ENCODE measurements around the gene RHCG. TPM values are rescaled to one million over a fixed set of nuclear protein-coding genes. Genes with fewer than 3 reads are reported as not detected.
A peak's percentile ranks its signal among the peaks of the same experiment; 100 is the strongest.

RHCG gene
- total RNA-seq (2012; rRNA removed) (not detected in 2 replicates), polyA plus RNA-seq (2012; rRNA removed) (not detected in 2 replicates), Bru-seq, nascent RNA (not detected), BruChase-seq, experiment 1, labeled RNA remaining after a 6-hour chase (percentile 8 among the genes with signal in this experiment), BruChase-seq, experiment 2, labeled RNA remaining after a 2-hour chase (not detected)
- not detected in 2 replicates for polyA plus RNA-seq (2012; cell fraction: cytosol; rRNA removed)
- not detected in 2 replicates for polyA plus RNA-seq (2012; cell fraction: nucleus; rRNA removed; ENCODE audit: low replicate concordance)
- long read RNA-seq = 0 reads

- Histone ChIP-seq H3K9ac (ENCODE audit: low read depth, low read length) (no peak within 1 kb of the TSS), H4K20me1 (ENCODE audit: insufficient read depth, low read length) (no peaks in the 10 kb centered on the region), H3K18ac (ENCODE audit: low read depth, low read length) (no peak within 1 kb of the TSS), H3K27me3 (ENCODE audit: control insufficient read depth, insufficient read depth, low read length) (peaks cover 53% of the 10 kb centered on the region), H3K56ac (ENCODE audit: extremely low read depth, insufficient read depth, low read length) (no peak within 1 kb of the TSS), H2AK5ac (ENCODE audit: low read depth, low read length) (no peak within 1 kb of the TSS), H2BK5ac (ENCODE audit: low read depth, low read length, poor library complexity, severe bottlenecking) (no peak within 1 kb of the TSS), H3K4me1 (ENCODE audit: control insufficient read depth, insufficient read depth, low read length) (no peaks in the 10 kb centered on the region), H4K8ac (ENCODE audit: low read depth in 2 of 2, low read length in 2 of 2) (no peak within 1 kb of the TSS), H3K9me1 (ENCODE audit: insufficient read depth, low read length) (no peaks in the 10 kb centered on the region), H3K27ac (ENCODE audit: insufficient read depth, low read length) (no peak within 1 kb of the TSS), H3K9me3 (ENCODE audit: control insufficient read depth, insufficient read depth, low read length) (no peaks in the 10 kb centered on the region), H3K36me3 (ENCODE audit: control insufficient read depth, insufficient read depth, low read length) (no peaks in the 10 kb centered on the region), H3K4me2 (ENCODE audit: low read depth, low read length) (peak within 1 kb of the TSS; percentile 85), H3K14ac (replicated peaks; ENCODE audit: low read depth, low read length) (no peak within 1 kb of the TSS), H2AFZ (replicated peaks; ENCODE audit: low read length, poor library complexity) (peak within 1 kb of the TSS; percentile 74), H2BK15ac (ENCODE audit: low read depth, low read length) (no peak within 1 kb of the TSS), H3K79me1 (ENCODE audit: low read depth in 1 of 2, low read length in 2 of 2) (no peaks in the 10 kb centered on the region), H4K5ac (ENCODE audit: low read depth, low read length) (no peak within 1 kb of the TSS), H4K91ac (ENCODE audit: insufficient read depth, low read depth, low read length) (no peak within 1 kb of the TSS), H3K23ac (ENCODE audit: low read depth, low read length) (no peak within 1 kb of the TSS; the same call in 1 of the 2 replicates), H3K4ac (ENCODE audit: low read depth, low read length) (no peak within 1 kb of the TSS), H3K4me3 (ENCODE audit: insufficient read depth, low read depth, low read length) (no peak within 1 kb of the TSS; the same call in 1 of the 2 replicates), H2AK9ac (replicated peaks; ENCODE audit: low read depth, low read length, poor library complexity) (no peak within 1 kb of the TSS), H2BK20ac (ENCODE audit: low read depth, low read length) (no peak within 1 kb of the TSS), H2BK120ac (ENCODE audit: low read depth, low read length) (no peak within 1 kb of the TSS)
- no TSS peak for BruUV-seq (replicated peaks)
- 2% methylated on average over 17 of the region's 55 CpGs; no CpG with 5 or more reads in 1 of the 2 experiments for WGBS, 2 experiments (ENCODE audit: extremely low coverage in 2 of 2, insufficient read length in 1 of 2)
- DNase-seq (peak; percentile 24), ATAC-seq (ENCODE audit: low read depth) (peak; percentile 28; the same call in 1 of the 2 replicates)
- dilution Hi-C loops (cut with HindIII; ENCODE audit: low sequenced_read_pairs, unreplicated experiment) (no loop called here), intact Hi-C loops (cut with micrococcal nuclease) (no loop called here), in situ Hi-C loops (cut with MboI; ENCODE audit: low sequenced_read_pairs) (no loop called here)
- TF ChIP-seq USF2 (IDR thresholded peaks at IDR 0.05; ENCODE audit: low read depth, low read length) = peak; percentile 44; the same call in 1 of the 2 replicates
- TF ChIP-seq CTCF (conservative IDR thresholded peaks at IDR 0.05; ENCODE audit: low read depth, low read length) = peak; percentile 20; the same call in 1 of the 2 replicates
- TF ChIP-seq POLR2A (IDR thresholded peaks at IDR 0.05; ENCODE audit: low read depth, low read length) = no peak
- CTCF ChIA-PET = no interaction called here
- POLR2A ChIA-PET (ENCODE audit: unreplicated experiment) = no interaction called here
These were observed at the start of gene RHCG for GRCh38 chr15:89496155-89497098. TSS of gene RHCG (minus strand) at chr15:89496583. CDS start at chr15:89496544, 39 bp downstream.
